Activated CD4-positive, alpha-beta T cell treated with anti-CD3 and anti-CD28 coated beads, Interleukin-10, Interleukin-2, amounts not matched to agents 100 ng/mL and 50 ng/mL, durations not matched to agents 16 hours and 8 hours (primary cell): ENCODE results near the gene ARMC10.
"Not testable (repeated sequence)": the region's sequence is repeated elsewhere in the genome, so short reads cannot be mapped to it uniquely, and the experiment has no call there.

Experiments
- DNase-seq: peaks from one replicate; pipeline ENCODE4 v3.0.0-alpha.2; 2020

The ARMC10 gene

DNA sequence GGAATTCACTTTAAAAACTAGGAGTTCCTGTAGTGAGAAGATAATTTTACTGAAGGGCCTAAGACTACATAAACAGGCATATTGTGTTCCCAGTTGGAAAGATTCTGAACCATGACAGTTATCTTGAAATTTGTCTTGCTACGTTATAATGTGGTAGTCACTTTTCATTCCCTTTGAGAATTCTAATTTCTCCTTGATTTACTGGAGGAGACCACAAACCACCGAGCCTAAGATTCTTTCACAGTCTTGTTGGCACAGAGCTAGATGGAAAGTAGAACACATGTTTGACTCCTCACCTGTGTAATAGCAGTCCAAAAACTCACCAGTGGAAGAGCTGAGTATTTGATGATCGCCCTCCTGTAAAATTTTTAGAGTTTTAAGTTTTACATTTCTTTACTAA is 4.9 kb downstream of the ARMC10 start:
- no peak for DNase-seq

DNA sequence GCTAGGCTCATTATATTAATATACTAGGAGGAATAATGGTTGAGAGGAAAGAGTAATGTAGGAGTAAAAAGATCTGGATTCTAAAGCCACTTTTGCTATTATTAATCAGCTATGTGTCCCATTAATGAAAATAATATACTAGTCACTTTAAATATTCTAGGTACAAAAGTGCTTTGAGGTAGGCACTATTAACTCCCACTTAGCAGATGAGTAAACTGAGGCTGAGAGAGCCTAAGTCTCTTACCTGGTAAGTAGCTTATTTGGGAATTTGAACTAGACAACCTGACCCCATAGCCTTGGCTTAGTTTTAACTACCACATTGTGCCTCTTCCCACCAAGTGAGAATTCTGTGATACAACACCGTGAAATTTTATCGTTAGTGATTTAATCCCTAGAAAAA is 6.0 kb downstream of the ARMC10 start:
- no peak for DNase-seq

- no peak for DNase-seq
Measured at GRCh38 chr7:103082497-103082896, 7.6 kb downstream of the ARMC10 start.

GRCh38 chr7:103083210-103083609 is 8.3 kb downstream of the ARMC10 start:
- no peak for DNase-seq

- not testable (repeated sequence) for DNase-seq
Measured at GRCh38 chr7:103092321-103092720, 17.4 kb downstream of the ARMC10 start.

DNA sequence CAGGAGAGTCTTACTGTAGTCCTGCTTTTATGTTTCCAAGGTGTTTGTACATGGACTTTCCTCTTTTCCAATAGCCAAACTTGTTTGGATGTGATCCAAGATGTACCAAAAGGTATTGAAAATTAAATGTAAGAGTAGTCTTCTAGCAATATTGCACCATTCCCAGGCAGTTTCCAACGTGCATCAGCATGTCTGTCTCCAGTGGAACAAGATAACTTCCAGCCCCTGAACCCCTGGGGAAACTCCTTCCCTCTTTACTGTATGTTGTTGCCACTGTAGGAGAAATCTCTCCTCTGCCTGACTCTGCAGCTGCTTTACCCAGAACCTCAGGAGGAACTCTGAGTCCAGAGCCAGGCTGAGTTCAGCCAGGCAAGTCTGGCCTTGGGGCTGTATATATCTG is 18.5 kb downstream of the ARMC10 start:
- no peak for DNase-seq

DNA sequence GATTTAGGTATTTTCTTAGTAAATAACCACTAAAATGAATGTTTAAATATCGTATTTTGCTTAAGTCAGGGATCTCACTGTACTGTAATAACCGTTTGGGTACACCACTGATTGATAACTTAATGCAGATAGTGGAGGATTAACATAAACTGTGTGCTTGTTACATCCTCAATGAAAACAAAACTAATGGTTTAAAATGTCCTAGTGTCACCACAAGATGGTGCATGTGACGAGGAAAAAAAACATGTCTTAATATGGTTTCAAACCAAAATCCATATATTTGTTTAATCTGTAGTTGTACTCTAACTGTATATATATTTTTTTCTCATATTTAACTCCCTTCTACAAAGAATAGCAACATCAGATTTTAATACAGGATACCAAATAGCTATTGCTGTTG is 19.2 kb downstream of the ARMC10 start:
- no peak for DNase-seq

GRCh38 chr7:103095558-103095957 is 20.6 kb downstream of the ARMC10 start:
- not testable (repeated sequence) for DNase-seq

GRCh38 chr7:103097041-103097440 is 22.1 kb downstream of the ARMC10 start:
- DNase-seq, result no peak

- no peak for DNase-seq
Measured at GRCh38 chr7:103100348-103100747, 25.4 kb downstream of the ARMC10 start.

DNA sequence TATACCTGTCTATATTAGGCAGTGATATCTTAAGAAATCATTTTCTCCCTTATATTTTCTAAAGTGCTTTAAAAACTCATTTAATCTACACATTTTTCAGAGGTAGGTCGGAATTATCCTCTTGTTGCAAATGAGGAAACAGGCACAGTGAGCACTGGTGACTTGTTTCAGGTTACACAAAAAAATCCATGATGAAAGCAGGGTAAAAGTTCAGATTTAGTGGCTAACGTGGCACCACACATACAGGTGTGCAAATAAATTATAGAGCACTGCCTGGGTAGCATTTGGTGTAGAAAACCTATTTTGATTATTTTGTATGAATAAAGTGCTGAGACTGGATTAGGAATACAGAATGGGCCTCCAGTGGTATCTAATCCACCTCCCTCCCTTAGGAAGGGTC is 26.6 kb downstream of the ARMC10 start:
- DNase-seq, result no peak

DNA sequence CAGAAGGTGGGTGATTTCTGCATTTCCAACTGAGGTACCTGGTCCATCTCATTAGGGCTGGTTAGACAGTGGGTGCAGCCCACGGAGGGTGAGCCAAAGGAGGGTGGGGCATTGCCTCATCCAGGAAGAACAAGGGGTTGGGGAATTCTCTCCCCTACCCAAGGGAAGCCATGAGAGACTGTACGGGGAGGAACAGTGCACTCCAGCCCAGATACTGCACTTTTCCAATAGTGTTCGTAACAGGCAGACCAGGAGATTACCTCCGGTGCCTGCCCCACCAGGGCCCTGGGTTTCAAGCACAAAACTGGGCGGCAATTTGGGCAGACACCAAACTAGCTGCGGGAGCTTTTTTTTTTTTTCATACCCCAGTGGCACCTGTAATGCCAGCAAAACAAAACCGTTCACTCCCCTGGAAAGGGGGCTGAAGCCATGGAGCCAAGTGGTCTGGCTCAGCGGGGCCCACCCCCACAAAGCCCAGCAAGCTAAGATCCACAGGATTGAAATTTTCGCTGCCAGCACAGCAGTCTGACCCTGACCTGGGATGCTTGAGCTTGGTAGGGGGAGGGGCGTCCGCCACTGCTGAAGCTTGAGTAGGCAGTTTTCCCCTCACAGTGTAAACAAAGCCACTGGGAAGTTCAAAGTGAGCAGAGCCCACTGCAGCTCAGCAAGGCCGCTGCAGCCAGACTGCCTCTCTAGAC is 31.2 kb downstream of the ARMC10 start:
- DNase-seq, result no peak

- DNase-seq, result not testable (repeated sequence)
Measured at GRCh38 chr7:103106703-103107070, 31.7 kb downstream of the ARMC10 start.

DNA sequence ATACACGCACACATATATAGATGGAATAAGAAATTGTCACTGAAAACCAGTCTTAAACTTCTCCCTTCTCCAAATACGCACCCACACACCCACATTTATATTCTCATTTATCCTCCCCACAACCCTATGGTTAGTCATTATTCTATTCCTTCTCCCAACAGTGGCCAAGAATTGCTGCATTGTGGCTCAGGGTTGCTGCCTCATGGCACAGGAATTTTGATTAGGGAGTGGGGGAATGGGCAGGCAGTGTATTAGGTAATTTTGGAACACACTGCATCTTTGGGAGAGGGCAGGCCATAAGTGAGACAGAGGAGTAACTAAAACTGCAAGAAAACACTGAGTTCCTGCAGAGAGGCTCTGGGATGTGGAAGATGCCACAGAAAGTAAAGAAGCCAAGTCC is 38.2 kb downstream of the ARMC10 start:
- DNase-seq, result no peak

GRCh38 chr7:103114576-103115008 is 39.7 kb downstream of the ARMC10 start:
- no peak for DNase-seq

- DNase-seq, result no peak
Measured at GRCh38 chr7:103115771-103116170, 40.8 kb downstream of the ARMC10 start.

- DNase-seq, result no peak
Measured at GRCh38 chr7:103116511-103116910, 41.6 kb downstream of the ARMC10 start.

DNA sequence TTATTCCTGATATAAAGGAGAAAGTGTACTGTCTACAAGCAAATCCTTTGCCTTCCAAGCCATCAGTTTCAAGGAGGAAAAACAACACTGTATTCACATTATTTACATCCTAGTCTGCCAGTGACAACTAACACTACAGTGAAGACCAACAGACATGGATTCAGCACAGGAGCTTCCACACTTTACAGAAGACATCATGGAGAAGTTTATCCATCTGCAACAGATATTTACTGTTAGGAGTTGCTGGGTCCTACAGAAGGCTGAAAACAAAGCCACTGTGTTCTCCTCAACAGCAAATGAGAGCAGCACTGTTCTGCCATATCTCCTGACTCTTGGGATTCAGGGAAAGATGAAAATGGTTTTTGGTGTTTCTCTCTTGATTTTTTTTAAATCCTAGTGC is 42.1 kb downstream of the ARMC10 start:
- DNase-seq, result no peak

- DNase-seq, result no peak
Measured at GRCh38 chr7:103117465-103117864, 42.5 kb downstream of the ARMC10 start.

GRCh38 chr7:103119791-103120291 is 44.9 kb downstream of the ARMC10 start:
- no peak for DNase-seq

- DNase-seq, result no peak
Measured at GRCh38 chr7:103120362-103120761, 45.4 kb downstream of the ARMC10 start.

DNA sequence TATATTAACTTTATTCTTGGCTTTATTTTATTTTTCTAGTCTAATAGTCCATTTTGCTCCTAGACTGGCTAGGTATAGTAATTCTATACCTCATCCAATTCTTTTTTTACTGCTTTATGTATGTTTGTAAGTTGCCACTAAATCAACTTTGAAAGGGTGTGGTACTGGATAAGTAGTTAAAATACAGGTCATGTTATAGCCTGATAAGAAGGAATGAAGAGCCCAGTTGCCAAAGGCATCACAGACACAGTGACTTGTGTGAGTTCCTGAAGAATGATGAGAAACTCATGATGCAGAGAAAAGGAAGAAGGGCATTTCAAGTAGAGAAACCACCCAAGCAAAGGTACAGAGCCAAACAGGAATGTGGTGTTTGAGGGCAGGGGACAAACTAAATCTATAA is 46.7 kb downstream of the ARMC10 start:
- DNase-seq, result no peak

DNA sequence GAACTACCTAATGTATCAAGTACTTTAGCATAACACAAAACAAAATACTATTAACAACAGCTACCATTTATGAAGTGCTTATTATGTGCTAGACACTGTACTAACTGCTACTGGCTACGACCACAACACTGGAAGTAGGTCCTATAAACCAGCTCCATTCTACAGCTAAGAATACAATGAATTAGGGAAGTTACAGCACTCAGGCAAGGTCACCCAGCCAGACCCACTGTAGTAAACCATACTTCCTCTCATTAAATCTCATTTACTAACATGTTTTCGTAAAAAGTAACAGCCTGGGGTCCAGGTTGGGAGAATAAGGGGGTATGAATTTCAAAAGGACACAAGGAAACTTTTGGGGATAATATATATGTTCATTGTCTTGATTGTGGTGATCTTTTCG is 48.6 kb downstream of the ARMC10 start:
- DNase-seq, result no peak

DNA sequence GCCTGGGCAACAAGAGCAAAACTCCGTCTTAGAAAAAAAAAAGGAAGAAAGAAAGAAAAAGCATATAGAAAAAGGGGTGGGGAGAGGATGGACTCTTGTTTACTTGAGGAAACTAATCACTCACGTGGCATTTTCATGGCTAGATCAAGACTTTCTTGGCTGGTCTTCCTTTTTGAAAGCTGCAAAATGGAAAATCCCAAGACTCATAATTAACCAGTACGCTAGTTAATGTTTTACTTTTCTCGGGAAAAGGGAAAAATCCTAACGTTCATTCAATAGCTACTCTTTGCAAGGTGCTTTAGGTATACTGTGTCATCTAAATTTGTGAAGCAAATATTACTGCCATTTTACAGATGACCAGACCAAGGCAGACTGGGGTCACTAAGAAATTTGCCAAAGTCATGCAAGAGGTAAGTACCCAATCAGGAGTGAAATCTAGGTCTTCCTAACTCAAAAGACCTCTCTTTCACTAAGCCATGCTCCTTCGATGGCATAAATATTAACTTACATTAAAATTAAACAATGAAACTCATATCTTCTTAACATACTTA is 49.6 kb downstream of the ARMC10 start:
- DNase-seq, result no peak

- no peak for DNase-seq
Measured at GRCh38 chr7:103127006-103127405, 52.1 kb downstream of the ARMC10 start.
